Measurements from ENCODE around the gene CDKN2C.

DNA sequence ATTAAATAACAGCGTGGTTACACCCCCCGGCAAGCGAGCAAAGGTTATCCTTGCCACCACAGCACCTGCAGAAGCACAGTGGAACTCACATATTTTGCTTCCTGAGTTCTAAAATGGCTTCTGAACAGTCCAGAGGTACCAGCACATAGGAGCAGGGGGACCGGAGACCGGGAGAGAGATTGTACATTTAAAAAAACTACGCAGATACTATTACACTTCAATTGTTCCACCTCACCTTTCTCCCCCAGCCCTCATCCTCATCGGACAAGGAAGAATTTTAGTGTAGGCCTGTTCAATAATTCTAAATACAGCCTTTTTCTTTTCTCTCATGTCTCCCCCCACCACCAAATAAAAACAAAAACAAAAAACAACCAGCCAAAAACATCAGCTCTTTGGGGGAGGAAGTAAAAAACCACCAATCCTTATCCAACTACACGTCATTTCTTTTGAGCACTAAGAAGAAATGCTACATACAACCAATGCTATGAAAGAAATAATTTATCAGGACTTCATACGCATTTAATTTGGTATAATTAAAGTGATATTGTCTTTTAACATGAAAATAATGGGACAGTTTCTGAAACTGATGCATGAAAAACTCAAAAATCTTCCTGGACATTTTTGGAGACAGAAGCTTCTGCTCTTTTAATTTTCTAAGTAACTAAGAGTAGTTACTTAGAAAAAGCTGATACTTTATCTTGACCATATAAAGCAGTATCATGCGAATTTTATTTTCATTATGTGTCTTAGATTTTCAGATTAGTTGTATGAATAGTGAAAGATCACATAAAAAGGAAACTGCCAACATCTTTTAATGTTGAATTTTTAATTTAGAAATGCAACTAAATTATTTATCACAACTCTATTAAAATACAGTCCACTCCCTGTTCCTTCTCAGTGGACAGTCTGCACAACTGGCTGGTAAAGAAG, 9.1 kb downstream of the CDKN2C start:
- TF ChIP-seq CTCF (IDR thresholded peaks at IDR 0.05) (no peak), POLR2A (IDR thresholded peaks at IDR 0.05) (no peak)

Measured in vagina (tissue), 2 donors.